Measurements from ENCODE around the gene PTPRN2.

PTPRN2 gene

DNA sequence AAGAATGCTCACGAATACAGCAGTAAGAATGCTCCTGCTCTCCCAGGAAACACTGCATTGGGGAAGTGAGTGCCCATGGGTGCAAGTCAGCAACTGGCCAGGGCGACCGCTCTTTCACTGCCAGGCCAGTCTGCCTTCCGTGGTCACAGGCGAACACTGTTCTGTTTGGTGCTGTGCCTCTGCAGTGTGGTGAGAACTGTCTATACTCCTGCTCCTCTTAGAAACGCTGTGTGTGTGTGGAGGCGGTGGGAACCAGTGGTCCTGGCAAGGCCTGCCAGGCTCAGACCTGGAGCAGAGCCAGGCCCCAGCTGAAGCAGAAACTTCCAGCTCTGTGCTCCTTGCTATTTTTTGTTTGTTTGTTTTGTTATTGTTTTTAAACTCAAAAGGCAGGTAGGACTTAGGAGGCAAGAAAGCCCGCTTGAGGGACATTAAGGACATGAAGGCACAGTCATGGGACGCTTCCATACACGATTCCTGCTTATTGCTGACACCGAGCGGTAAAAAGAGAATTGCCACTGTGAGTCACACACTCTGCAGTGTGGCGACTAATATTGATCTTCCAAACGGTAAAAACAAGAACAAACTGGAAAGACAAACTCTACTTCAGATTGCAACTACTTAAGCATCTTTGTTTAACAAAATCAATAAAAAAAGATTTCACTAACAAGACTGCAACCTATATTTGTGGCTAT lies 820.0 kb downstream of the PTPRN2 start:
- H3K4me3 ChIP-seq (ENCODE audit: low read depth, low read length), result no peak overlapping the region
- TF ChIP-seq, protein P1, sequence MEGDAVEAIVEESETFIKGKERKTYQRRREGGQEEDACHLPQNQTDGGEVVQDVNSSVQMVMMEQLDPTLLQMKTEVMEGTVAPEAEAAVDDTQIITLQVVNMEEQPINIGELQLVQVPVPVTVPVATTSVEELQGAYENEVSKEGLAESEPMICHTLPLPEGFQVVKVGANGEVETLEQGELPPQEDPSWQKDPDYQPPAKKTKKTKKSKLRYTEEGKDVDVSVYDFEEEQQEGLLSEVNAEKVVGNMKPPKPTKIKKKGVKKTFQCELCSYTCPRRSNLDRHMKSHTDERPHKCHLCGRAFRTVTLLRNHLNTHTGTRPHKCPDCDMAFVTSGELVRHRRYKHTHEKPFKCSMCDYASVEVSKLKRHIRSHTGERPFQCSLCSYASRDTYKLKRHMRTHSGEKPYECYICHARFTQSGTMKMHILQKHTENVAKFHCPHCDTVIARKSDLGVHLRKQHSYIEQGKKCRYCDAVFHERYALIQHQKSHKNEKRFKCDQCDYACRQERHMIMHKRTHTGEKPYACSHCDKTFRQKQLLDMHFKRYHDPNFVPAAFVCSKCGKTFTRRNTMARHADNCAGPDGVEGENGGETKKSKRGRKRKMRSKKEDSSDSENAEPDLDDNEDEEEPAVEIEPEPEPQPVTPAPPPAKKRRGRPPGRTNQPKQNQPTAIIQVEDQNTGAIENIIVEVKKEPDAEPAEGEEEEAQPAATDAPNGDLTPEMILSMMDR (IDR thresholded peaks at IDR 0.05; ENCODE audit: borderline replicate concordance, insufficient read depth, low read depth, low read length), result no peak

DNA sequence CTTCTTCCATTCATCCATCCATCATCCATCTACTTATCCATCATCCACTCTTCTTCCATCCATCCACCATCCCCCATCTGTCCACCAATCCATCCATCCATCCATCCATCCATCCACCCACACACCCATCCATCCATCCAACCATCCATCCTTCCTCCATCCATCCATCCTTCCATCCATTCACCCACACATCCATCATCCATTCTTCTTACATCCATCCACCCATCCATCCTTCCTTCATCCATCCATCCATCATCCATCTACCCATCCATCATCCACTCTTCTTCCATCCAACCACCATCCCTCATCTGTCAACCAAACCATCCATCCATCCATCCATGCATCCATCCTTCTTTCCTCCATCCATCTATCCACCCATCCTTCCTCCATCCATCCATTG lies 821.5 kb downstream of the PTPRN2 start:
- H3K4me3 ChIP-seq (ENCODE audit: low read depth, low read length), result no peak overlapping the region
- TF ChIP-seq, protein P1 (IDR thresholded peaks at IDR 0.05; ENCODE audit: borderline replicate concordance, insufficient read depth, low read depth, low read length), result no peak

DNA sequence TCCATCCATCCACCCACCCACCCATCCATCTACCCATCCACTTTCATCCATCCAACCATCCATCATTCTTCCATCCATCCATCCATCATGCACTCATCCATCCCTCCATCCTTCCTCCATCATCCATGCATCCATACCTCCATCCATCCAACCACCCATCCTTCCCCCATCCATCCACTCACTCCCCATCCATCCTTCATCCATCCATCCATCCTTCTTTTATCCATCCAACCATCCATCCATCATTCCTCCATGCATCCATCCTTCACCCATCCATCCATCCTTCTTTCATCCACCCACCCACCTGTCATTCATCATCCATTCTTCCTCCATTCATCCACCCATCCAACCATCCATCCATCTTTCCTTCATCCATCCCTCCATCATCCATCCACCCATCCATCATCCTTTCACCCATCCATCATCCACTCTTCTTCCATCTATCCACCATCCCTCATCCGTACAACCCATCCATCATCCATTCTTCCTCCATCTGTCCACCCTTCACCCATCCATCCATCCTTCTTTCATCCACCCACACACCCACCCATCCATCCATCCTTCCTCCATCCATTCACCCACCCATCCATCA lies 822.6 kb downstream of the PTPRN2 start:
- TF ChIP-seq, protein P1 (IDR thresholded peaks at IDR 0.05; ENCODE audit: borderline replicate concordance, insufficient read depth, low read depth, low read length), result no peak

DNA sequence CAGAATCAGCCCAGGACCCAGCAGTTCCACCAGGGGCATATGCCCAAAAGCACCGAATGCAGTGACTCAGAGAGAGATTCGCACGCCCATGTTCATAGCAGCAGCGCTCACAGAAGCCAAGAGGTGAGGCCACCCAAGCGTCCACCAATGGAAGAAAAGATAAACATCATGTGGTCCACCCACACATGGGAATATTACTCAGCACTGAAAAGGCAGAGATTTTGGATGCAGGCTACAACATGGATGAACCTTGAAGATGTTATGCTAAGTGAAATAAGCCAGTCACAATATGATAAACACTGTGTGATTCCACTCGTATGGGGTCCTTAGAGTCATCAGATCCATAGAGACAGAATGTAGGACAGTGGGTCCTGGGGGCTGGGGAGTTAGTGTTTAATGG lies 823.4 kb downstream of the PTPRN2 start:
- TF ChIP-seq, protein P1 (IDR thresholded peaks at IDR 0.05; ENCODE audit: borderline replicate concordance, insufficient read depth, low read depth, low read length), result no peak
- H3K4me3 ChIP-seq (ENCODE audit: low read depth, low read length), result no peak overlapping the region

More for the DNA sequence above, 822.6 kb downstream of the PTPRN2 start:
- H3K4me3 ChIP-seq (ENCODE audit: low read depth, low read length), result no peak overlapping the region

DNA sequence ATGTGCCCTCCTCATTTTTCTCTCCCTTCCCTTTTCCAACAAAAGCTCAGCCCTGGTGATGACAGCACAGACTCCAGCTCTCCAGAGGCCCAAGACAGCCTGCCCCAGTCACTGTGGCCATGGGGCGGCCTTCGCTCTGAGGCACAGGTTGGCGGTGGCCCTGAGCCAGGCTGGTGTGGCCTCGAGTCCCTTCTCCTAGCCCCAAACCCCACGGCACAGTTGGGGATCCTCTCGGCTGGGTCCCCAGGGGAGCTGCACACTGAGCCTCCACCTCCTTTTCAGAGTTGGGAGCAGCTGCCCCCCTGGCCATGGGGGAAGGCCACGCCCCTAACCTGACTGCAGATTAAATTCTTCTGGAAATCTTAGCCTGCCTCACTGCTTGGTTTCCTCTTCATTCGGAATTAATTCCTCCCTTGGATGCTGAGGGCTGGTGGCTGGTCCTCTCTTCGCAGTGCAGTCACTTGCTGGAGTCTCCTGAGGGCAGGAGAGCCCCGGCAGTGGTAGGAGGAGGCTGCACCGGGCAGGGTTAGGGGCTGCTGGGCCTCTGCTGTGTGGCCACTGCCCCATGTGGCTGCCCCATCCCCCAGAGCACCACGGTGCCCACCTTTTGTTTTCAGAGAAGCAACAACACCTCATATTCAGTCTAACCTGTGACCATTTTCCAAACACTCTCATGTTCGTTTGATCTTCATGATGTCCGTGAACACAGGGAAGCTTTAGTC lies 824.2 kb downstream of the PTPRN2 start:
- TF ChIP-seq, protein P1 (IDR thresholded peaks at IDR 0.05; ENCODE audit: borderline replicate concordance, insufficient read depth, low read depth, low read length), result no peak
- H3K4me3 ChIP-seq (ENCODE audit: low read depth, low read length), result no peak overlapping the region

DNA sequence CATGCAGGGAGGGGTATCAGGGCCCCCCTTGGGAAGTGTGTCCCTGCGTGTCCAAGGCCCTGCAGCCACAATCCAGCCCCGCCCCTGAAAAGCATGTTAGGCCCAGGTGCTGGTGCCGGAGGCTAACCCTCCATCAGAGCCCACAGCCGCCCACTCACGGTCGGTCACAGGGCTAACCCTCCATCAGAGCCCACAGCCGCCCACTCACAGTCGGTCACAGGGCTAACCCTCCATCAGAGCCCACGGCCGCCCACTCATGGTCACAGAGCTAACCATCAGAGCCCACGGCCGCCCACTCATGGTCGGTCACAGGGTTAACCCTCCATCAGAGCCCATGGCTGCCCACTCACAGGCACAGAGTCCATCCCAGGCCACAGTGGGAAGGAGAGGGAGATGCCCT lies 824.8 kb downstream of the PTPRN2 start:
- TF ChIP-seq, protein P1 (IDR thresholded peaks at IDR 0.05; ENCODE audit: borderline replicate concordance, insufficient read depth, low read depth, low read length), result no peak
- H3K4me3 ChIP-seq (ENCODE audit: low read depth, low read length), result no peak overlapping the region
